HG03460 (cell line): ENCODE data around the gene ZDHHC11B.
"Not testable (repeated sequence)": the region's sequence is repeated elsewhere in the genome, so short reads cannot be mapped to it uniquely, and the experiment has no call there.

Experiments used
- ATAC-seq: cut with Tn5 transposase; IDR thresholded peaks from one replicate; pipeline ENCODE4 v1.9.1; 2021; ENCODE audit not compliant: unreplicated experiment

ZDHHC11B gene

DNA sequence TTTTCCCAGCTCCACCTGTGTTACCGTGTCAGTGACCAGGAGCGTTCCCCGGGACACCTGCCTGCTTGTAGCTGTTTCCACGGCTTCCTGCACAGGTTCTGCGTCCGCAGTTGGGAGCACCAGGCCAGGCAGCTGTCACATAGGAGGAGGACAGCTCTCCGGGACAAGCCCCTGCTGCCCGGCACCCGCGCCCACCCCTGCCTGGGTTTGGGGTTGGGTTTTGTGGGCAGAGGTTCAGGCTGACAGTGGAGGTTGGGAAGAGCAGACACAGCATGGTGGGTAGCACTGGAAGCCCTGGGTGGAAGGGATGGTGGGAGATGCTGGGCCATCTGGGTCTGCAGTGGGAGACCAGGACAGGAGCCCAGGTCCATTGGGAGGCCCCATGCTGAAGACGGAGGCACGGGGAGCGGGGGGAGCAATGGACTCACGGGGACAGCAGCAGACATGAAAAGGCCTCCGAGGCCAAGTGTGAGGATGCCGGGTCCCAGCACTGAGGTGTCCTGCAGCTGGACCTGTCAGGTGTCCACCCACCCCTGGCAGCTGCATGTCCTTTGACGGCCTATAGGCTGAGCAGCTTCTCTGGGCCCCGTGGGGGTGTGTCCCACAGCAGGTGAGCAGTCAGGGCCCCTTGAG is 2.8 kb upstream of the ZDHHC11B start:
- not testable (repeated sequence) for ATAC-seq

DNA sequence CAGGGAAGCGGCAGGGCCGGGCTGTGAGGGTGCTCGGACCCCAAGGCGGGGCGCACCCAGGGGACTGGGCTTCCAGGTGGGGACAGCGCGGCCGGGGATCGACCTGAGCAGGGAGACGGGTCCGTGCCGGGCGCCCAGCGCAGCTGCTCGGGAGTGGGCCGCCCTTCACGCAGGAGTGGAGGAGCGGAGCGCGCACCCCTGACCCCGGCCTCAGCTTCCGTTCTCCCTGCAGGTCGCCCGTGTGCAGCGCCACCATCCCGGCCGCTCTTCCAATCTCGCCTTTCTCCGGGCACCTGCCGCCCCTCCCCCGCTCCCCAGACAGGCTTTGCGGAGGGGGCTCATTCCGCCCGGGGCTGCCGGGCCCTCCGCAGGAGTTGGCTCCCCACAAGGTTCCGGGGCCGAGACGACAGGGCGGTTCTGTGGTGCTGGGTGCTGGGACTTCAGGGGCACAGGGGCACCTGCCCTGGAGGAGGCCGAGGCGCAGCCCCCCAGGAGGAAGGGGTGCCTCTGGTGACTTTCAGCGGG is 714 bp upstream of the ZDHHC11B start:
- ATAC-seq: not testable (repeated sequence)

DNA sequence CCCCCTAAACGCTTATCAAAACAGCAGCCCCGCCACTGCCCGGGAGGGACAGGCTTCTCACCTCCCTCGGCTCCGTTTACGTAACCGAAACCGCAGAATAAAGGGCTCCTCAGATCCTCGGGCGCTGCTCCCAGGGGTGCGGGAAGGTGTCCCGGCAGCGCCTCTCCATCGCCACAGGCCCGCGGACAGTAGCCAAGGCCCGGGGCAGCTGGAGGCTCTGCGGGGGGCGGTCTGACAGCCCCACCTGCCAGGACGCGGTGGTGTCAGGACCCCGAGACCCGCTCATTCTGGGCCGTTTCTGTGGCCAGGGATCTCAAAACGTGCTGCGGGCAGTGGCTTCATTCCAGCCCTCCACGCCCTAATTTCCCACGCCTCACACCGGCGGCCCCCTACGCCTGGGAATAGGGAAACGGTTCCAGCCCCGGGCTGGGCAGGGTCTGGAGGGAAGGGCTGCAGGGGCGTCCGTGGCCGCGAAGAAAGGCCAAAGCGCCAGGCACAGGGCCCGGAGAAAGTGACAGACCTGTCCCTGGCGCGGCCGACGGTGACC is 575 bp downstream of the ZDHHC11B start:
- peak; percentile 15 for ATAC-seq

DNA sequence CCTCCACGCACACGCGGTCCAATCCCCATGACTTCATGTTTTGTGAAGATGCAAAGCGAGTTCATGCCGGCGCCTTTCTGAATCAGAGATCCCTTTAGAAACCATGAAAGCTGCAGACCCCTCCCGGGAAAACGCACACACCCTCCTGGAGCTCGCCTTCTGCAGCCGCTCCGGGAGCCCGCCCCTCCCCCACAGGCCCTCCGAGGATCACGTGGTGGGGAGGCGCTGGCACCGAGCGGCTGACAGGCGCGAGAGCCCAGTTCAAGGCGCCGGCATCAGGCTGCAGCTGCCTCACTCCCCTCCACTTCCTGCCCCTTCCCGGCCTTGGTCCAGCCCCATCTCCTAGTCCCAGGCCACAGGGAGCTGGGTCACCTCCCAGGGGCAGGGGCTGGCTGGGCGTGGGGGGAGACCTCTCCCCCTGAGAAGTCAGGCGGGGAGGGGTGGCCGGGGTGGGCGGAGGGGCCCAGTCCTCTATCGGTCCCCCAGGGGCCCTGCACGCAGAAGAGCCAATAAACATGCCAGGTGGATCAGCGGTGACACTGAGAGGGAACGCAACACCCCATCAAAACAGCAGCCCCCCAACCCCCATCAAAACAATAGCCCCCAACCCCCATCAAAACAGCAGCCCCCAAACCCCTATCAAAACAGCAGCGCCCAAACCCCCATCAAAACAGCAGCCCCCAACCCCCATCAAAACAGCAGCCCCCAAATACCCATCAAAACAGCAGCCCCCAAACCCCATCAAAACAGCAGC is 1.3 kb downstream of the ZDHHC11B start:
- ATAC-seq: not testable (repeated sequence)

DNA sequence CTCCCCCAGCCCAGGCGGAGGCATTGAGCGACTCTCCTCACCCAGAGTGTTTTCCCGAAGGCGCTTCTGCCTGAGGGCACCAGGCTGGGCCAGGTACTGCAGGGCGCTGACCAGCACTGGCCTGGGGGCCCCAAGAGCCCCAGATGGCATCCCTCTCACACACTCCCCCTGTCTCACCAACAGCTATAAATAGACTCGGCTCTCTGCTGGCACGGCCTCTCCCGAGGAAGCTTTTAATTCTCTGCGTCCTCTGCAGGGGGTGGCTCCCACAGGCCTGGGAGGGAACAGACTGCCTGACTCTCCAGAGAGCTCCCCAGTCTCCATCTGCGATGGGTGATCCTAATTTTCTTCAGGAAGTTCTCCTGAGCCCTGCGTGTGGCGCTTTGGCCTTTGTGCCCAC is 2.2 kb downstream of the ZDHHC11B start:
- not testable (repeated sequence) for ATAC-seq

DNA sequence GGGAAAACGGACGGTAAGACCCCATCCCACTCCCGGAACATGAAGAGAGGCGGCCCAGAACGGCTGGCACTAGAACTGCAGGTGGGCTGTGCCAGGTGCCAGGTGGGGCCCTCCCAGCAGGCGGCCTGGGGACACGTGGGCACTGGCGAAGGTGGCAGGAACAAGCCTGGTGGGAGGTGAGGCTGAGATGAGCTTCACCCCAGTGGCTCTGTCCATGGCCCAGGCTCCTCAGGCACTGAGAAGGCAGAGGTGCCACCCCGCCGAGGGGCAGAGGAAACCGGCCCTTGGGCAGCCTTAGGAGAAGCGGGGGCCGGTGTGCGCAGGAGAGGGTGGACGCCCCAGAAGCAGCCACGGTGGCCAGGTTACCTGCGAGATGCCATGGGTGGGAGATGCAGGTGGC is 4.0 kb downstream of the ZDHHC11B start:
- ATAC-seq: not testable (repeated sequence)

DNA sequence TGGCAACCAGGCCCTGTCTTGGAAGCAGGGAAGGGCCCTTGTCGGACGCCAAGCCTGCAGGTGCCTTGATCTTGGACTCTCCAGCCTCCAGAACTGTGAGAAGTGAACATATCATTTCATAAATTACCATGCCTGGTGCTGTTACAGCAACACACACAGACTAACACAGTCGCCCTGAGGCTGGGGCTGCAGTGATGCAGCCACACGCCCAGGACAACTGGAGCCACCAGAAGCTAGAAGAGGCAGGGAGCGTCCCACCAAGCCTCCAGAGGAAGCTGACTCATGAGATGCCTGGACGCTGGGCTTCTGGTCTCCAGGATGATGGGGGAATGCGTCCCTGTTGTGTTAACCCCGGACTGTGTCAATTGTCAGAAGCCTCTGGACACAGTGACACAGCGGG is 5.6 kb downstream of the ZDHHC11B start:
- ATAC-seq: not testable (repeated sequence)

DNA sequence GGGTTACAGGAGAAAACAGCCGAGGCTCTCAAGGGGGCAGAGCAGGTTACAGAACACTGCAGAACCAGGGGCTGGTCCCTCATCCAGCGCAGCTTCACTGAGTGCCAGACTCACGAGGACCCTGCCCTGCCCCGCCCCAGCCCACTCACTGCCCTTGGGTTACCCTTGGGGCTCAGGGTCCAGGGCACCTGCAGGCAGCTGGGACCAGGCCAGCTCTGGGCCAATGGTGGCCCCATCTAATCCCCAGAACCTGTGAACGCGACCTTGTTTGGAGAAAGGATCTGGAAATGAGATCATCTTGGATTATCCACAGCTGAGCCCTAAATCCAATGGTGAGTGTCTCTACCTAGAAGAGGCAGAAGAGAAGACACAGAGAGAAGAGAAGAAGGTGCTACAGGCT is 6.1 kb downstream of the ZDHHC11B start:
- not testable (repeated sequence) for ATAC-seq

DNA sequence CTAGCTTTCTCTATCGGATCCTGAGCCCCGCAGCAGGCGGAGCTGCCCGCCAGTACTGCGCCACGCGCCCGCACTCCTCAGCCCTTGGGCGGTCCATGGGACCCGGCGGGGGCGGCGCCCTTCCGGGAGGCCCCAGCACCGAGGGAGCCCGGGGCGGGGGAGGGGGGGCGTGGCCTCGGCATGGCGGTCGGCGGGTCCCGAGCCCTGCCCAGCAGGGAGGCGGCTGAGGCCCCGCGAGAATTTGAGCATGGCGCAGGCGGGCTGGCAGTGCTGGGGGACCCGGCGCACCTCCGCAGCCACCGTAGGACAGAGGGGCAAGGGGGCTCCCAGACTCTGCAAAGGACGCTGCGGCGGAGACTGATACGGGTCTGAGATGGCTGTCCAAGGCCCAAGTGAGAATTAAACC is 6.8 kb downstream of the ZDHHC11B start:
- no peak for ATAC-seq

DNA sequence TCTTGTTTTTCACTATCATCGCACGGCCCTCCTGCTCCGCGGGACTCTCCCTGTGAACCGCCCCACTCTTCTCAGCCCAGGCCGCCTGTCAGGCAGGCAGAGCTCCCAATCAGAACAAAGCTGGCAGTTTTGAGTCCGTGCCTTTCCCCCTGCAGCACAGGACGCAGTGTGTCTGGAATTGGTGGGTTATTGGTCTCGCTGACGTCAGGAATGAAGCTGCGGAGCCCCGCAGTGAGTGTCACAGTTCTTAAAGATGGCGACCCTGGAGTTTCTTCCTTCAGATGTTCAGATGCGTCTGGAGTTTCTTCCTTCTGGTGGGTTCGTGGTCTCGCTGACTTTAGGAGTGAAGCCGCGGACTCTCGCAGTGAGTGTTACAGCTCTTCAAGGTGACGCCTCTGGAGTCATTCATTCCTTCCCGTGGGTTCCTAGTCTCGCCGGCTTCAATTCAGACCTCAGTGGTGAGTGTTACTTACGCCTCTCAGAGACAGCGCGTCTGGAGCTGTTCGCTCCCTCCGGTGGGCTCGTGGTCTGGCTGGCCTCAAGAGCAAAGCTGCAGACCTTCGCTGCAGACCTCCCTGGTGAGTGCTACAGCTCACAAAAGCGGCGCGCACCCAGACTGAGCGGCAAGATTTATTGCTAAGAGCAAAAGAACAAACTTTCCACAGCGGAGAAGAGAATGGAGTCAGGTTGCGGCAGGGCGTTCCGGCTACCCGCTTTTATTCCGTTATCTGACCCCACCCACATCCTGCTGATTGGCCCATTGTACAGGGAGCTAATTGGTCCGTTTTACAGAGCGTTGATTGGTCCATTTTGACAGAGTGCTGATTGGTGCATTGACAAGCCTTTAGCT is 7.4 kb downstream of the ZDHHC11B start:
- ATAC-seq: no peak

DNA sequence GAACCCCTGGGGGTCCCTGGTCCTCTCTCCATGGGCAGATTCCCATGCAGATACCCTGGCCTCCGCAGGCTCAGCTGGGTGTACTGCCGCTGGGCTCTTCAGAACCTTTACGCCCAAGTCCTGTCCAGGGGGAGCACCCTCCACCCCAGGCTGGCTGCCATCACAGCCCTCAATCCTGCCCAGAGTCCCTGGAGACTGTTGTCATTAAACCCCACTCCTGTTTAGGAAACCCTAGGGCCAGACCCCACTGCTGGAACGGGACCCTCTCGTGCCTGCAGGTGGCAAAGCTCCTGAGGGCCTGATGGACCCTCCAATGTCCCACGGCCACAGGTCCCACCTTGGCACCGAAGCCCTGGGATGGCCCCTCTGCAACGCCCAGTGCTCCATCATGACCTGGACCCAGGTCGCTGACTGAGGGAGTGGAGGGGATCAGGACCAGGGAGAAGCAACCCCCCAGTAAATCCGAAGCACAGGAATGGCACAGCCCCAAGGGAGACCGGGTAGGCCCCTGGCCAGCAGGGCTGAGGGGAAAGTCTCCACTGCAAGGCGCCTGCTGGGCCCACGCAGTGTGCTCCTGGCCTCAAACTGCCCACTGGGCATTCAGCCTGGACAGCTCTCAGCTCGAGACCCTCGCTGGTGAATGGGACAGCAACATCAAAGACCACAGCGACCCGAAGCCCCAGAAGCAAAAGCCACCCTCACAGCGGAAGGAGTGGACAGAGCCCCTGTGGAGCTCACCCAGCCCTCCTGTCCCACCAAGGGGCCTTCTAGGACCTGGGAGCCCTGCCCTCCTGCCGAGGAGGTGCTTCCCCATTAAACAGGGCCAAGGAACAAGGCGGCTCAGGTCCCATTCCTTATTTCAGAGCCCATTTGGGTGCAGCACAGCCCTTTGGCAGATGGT is 8.3 kb downstream of the ZDHHC11B start:
- no peak for ATAC-seq

DNA sequence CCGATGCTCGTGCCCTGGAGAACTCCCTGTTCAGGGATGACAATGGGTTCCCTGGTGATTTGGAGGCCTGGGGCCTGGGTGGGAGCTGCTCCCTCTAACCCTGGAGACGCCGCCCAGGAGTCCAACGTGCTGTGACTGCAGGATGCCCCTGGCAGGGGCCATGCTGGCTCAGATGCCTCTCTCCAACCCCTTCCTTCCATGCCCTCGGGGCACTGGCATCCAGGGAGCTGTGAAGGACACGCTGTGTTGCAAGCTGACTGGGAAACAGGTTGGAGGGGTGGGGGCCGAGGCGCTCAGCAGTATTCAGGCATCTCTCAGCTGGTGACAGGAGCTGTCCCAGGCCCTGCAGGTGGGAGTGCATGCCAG is 9.0 kb downstream of the ZDHHC11B start:
- ATAC-seq: not testable (repeated sequence)

DNA sequence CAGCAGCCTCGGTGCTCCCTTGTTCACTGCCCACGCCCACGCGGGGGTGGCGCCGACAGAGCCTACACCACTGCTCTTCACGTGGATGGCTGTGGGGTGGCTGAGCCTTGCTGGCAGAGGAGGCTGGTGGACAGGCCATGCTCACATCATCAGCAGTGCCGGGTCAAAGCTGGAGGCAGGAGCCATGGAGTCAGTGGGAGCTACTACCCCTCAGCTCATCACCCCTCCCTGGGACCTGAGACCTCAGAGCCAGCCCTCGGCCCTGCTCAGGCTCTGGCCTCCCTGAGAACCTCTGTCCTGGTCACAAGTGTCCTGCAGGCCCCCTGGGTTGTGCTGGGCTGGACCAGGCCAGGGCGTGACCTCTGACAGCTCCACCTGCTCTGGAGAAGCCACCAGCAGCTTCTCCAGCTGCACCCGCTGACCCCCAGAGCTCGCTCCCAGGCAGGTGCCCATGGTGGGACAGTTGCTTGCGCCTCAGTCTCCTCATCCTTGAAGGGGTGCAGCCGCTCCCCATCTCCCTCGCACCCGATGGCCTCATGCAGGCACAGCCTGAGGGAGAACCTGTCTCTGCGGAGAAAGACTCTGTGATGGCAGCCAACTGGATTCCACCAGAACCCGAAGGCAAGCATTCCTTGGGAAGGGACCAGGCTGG is 9.5 kb downstream of the ZDHHC11B start:
- ATAC-seq: not testable (repeated sequence)

DNA sequence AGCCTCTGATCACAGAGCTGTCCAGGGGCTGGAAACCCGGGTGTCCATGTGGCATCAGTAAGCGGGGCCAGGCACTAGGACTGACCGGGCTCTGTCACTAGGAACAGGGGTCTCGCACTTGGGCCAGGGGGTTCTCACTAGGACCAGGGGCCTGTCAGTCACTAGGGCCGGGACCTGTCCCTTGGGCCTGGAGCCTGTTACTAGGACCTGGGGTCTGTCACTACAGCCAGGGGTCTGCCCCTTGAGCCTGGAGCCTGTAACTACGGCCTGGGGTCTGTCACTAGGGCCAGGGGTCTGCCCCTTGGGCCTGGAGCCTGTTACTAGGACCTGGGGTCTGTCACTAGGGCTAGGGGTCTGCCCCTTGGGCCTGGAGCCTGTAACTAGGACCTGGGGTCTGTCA is 10.2 kb downstream of the ZDHHC11B start:
- not testable (repeated sequence) for ATAC-seq

DNA sequence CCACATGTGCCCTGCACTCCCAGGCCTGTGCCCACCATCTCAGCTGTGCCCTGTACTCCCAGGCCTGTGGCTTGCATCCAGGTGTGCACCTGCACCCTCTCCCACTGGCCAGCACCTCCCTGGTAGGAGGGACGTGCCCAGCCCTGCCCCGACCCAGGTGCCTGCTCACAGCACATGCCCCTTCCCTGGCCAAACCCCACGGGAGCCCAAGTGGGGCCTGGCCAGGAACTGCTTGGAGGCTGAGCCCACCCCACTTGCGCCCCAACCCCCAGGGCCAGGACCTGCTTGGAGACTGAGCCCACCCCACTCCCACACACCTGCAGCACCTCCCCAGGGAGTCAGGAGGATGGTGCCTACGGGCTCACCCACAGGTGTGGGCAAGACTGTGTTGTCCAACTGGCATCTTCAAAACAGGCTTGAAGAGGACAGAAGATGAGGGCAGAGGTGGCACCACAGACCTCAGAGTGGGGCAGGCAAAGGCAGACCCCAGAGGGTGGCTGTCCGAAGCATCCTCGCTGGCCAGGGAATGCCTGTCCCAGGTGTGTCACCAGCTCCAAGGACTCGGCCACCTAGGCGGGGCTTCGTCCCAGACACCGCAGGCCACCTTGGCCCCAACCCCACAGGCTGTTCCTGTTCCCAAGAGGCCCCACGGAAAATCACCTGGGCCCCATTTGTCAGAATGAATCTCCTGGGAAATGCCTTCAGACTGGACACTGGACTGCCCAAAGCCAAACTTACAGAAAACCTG is 10.8 kb downstream of the ZDHHC11B start:
- ATAC-seq: no peak

DNA sequence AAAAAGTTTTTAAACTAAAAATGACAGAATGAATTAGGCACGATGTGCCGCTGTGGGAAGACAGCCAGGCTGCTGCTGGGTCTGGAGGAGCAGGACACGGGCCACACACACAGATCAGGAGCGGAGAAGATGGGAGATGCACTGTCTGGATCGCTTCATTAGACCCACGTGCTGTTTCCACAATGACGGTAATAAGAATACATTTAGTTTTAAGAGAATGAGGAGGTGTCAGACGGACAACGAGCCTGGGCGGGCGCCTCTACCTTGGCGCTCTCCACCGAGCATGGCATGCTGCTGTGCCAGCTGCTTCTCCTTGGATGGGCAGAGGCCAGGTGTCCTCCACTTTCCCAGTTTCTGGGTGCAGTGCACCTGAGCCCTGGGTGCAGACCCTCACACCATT is 11.6 kb downstream of the ZDHHC11B start:
- not testable (repeated sequence) for ATAC-seq

DNA sequence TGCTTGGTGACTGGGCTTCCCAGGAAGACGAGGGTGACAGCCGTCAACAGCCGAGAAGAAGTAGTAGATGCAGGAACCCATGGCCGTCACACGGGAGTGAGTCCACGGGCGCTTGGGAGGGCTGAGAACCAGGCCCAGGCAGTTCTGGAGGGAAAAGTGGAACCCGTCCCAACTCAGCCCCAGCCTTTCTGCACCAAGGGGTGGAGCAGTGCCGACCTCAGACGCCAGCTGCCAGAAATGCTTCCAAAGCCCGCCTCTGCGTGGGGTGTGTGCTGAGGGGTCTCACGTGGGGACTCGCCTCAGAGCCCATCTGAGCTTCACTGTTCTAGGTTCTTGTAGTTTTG is 12.0 kb downstream of the ZDHHC11B start:
- ATAC-seq: not testable (repeated sequence)

DNA sequence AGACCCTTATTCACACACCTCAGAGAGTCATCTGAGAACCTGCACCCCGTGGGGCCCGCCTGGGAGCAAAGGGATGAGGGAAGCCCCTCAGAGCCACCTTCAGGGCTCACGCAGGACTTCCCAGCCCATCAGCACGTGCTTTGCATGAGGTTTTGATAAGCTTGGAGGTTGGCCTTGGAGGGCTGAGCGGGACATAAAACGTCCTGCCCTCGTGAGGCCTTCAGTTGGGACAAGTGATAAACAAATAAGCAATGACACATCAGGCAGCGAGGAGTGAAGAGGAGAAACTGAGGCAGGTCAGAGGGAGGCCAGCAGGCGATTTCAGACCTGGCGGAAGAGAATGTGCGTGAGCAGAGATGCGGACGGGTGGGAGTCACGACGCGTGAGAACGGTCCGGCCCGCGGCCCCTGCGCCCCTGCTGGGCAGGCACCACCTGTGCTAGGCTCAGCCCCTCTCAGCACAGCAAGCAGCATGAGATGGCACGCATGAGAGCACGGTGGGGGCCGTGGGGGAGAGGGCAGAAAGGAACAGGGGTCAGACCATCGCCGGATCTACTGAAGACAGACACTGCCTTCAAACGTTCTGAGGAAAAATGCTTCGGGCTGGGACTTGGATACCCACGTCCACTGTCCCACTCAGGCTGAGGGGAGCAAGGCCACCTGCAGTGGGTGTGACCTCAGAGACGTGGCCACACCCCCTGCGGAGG is 12.5 kb downstream of the ZDHHC11B start:
- ATAC-seq: not testable (repeated sequence)
